K562 (cell line): ENCODE results near the gene NEDD4L. TPM values are rescaled to one million over a fixed set of nuclear protein-coding genes. Genes with fewer than 3 reads are reported as not detected.

Source experiments
- ATAC-seq: fragments of 200-7000 bp; cut with Tn5 transposase; 3 replicates; pipeline ENCODE4 v1.9.1; 2020; ENCODE audit warnings: moderate library complexity
- BruUV-seq: library from RNA; stranded (reverse); fragments of 400-500 nt; replicated peaks from 2 replicates; lab custom pipeline; 2021; lab: Mats Ljungman, UMichigan
- CTCF ChIA-PET: fragments of 300-600 bp; formaldehyde crosslinking; extraction: SDS; loops from one replicate; lab custom pipeline; 2021; ENCODE audit warnings: low intra/inter-chr PET ratio; lab: Yijun Ruan, JAX
- POLR2A ChIA-PET: fragments of 300-600, 350-650 bp; sonication (Branson Sonifier 250); formaldehyde crosslinking; extraction: SDS; loops from one replicate; lab custom pipeline; 2021; ENCODE audit warnings: antibody characterized with exemption, inconsistent platforms; lab: Yijun Ruan, JAX
- DNase-seq, 4 experiments: peaks; one replicate each; pipeline versions ENCODE4 v3.0.0 to v3.0.0-alpha.2; 2011 to 2018; ENCODE audit warnings: low spot score in 3 of 4, mixed read lengths in 3 of 4; ENCODE audit errors: extremely low read depth in 1 of 4
- FAIRE-seq: peaks from 2 replicates; lab custom pipeline; 2011; peaks lifted over from hg19 to GRCh38; lab: Jason Lieb, UNC
- H2AFZ ChIP-seq: 2 replicates; pipeline ENCODE4 v1.6.0; 2011; ENCODE audit warnings: low read depth, low read length, control low read depth, inconsistent platforms
- H3K27ac ChIP-seq: fragments of 200-600 bp; 3 replicates; pipeline ENCODE4 v1.8.0; 2011; ENCODE audit warnings: low read depth, mild to moderate bottlenecking, control low read depth, inconsistent platforms, low read length, moderate library complexity, mixed read lengths; ENCODE audit errors: extremely low read depth
- H3K27me3 ChIP-seq, 2 experiments: fragments of 300-600 bp in 1 of 2; 2 replicates in 1 of 2; 3 replicates in 1 of 2; pipeline versions ENCODE4 v1.6.0 to v1.8.0; 2011; ENCODE audit warnings: inconsistent platforms in 2 of 2, low read length in 2 of 2, mild to moderate bottlenecking in 1 of 2, mixed read lengths in 1 of 2, moderate library complexity in 1 of 2; ENCODE audit not compliant: control insufficient read depth in 2 of 2, insufficient read depth in 2 of 2
- H3K36me3 ChIP-seq: fragments of 300-600 bp; 3 replicates; pipeline ENCODE4 v1.8.0; 2011; ENCODE audit warnings: mild to moderate bottlenecking, low read length, inconsistent platforms; ENCODE audit not compliant: control insufficient read depth, insufficient read depth
- H3K4me1 ChIP-seq, 2 experiments: fragments of 200-600 bp in 1 of 2; replicated peaks in 1 of 2; 2 replicates in 1 of 2; 3 replicates in 1 of 2; pipeline versions ENCODE4 v1.5.1 to v1.8.0; 2011; ENCODE audit warnings: inconsistent platforms in 2 of 2, low read length in 2 of 2, mild to moderate bottlenecking in 1 of 2, mixed read lengths in 1 of 2, moderate library complexity in 1 of 2; ENCODE audit not compliant: control insufficient read depth in 2 of 2, insufficient read depth in 2 of 2
- H3K4me2 ChIP-seq: 2 replicates; pipeline ENCODE4 v1.6.1; 2011; ENCODE audit warnings: low read length, control low read depth, inconsistent platforms, mixed read lengths; ENCODE audit not compliant: insufficient read depth
- H3K4me3 ChIP-seq: fragments of 200-600 bp; sonication (generic), shearing (Covaris generic); 2 replicates; pipeline ENCODE4 v1.5.1; 2016; ENCODE audit warnings: control low read depth, inconsistent platforms
- H3K79me2 ChIP-seq: fragments of 200-600 bp; 3 replicates; pipeline ENCODE4 v1.8.0; 2011; ENCODE audit warnings: low read length, inconsistent platforms; ENCODE audit not compliant: control insufficient read depth, insufficient read depth
- H3K9ac ChIP-seq, 2 experiments: 2 replicates each; pipeline versions ENCODE4 v1.6.0 to v1.6.1; 2011; ENCODE audit warnings: low read depth in 2 of 2, low read length in 2 of 2, control low read depth in 1 of 2, inconsistent platforms in 1 of 2, mild to moderate bottlenecking in 1 of 2, mixed read lengths in 1 of 2; ENCODE audit not compliant: insufficient read depth in 1 of 2
- H3K9me1 ChIP-seq: one replicate; pipeline ENCODE4 v1.6.0; 2011; ENCODE audit warnings: inconsistent platforms, mild to moderate bottlenecking, low read length, moderate library complexity; ENCODE audit not compliant: control insufficient read depth, insufficient read depth
- H3K9me3 ChIP-seq: replicated peaks from 2 replicates; pipeline ENCODE4 v1.5.1; 2011; ENCODE audit warnings: low read depth, low read length, inconsistent platforms; ENCODE audit not compliant: control insufficient read depth, insufficient read depth
- H4K20me1 ChIP-seq: replicated peaks from 2 replicates; pipeline ENCODE4 v1.6.1; 2011; ENCODE audit warnings: low read length, inconsistent platforms, mixed read lengths; ENCODE audit not compliant: control insufficient read depth, insufficient read depth
- CREB3 ChIP-seq: fragments of 450-650 bp; conservative IDR thresholded peaks from 2 replicates; pipeline ENCODE4 v1.6.1; 2016; ENCODE audit warnings: missing genetic modification characterization, low read depth, mild to moderate bottlenecking, missing compliant biosample characterization, moderate library complexity
- FOSL1 ChIP-seq: fragments of 200-800 bp; sonication (Bioruptor generic); conservative IDR thresholded peaks from 2 replicates; pipeline ENCODE4 v1.6.1; 2016; ENCODE audit warnings: missing genetic modification characterization, missing compliant biosample characterization
- HINFP ChIP-seq: fragments of 450-650 bp; conservative IDR thresholded peaks from 2 replicates; pipeline ENCODE4 v1.6.1; 2016; ENCODE audit warnings: missing genetic modification characterization, low read depth, mild to moderate bottlenecking, control low read depth, missing compliant biosample characterization
- SMARCA5 ChIP-seq: fragments of 450-650 bp; IDR thresholded peaks from 2 replicates; pipeline ENCODE4 v1.6.1; 2016
- ZBTB34 ChIP-seq: fragments of 250-450 bp; sonication (Bioruptor Pico); IDR thresholded peaks from 2 replicates; pipeline ENCODE4 v1.8.0; 2021; ENCODE audit warnings: mild to moderate bottlenecking, moderate library complexity
- ZFP91 ChIP-seq: sonication (generic); formaldehyde crosslinking; IDR thresholded peaks from 2 replicates; pipeline ENCODE4 v1.8.0; 2022; ENCODE audit warnings: mild to moderate bottlenecking, missing genetic modification reagents
- ZKSCAN3 ChIP-seq: fragments of 250-450 bp; sonication (Bioruptor Pico); IDR thresholded peaks from 2 replicates; pipeline ENCODE4 v1.4.0; 2020
- ZNF134 ChIP-seq: fragments of 250-450 bp; sonication (Bioruptor Pico); conservative IDR thresholded peaks from 2 replicates; pipeline ENCODE4 v1.4.0; 2020
- WGBS: fragments of 100-300 bp; shearing (Covaris generic); methylation state at CpG from one replicate; pipeline ENCODE4 v1.1.6; 2016; ENCODE audit warnings: low coverage, mixed read lengths; ENCODE audit not compliant: insufficient coverage; ENCODE audit errors: missing lambda C conversion rate; 5-methylcytosine and 5-hydroxymethylcytosine counted together
- in situ Hi-C: fragments of 300-500 bp; cut with MboI; formaldehyde crosslinking; loops from 4 replicates; pipeline ENCODE4 v1.15.0; 2018; ENCODE audit warnings: inconsistent platforms, mixed read lengths
- intact Hi-C: fragments of 100-400 bp; cut with micrococcal nuclease; formaldehyde crosslinking; loops from 2 replicates; pipeline ENCODE4 v1.14.2; 2022
- polyA plus RNA-seq, 8 experiments: library from polyadenylated mRNA; depleted of rRNA in 4 of 8; stranded (reverse) in 5 of 8; unstranded in 3 of 8; fragments of >200 nt; fragmentation: Nextera tagmentation in 2 of 8; fragmentation: Illumina TruSeq in 1 of 8; extraction: Ambion mirVana in 2 of 8; extraction: Trizol in 1 of 8; gene quantifications; 2 replicates each; pipeline versions ENCODE4 v1.2.1 to v1.2.3, GENCODE V29; 2011 to 2014; ENCODE audit warnings: inconsistent platforms in 1 of 8, missing spikeins in 1 of 8
- total RNA-seq, 7 experiments: library from RNA; depleted of rRNA in 6 of 7; stranded (reverse); fragments of >200 nt in 6 of 7; fragmentation: Illumina TruSeq in 2 of 7; extraction: Trizol in 2 of 7; gene quantifications; 2 replicates each; pipeline versions ENCODE4 v1.2.1 to v1.2.3, GENCODE V29; 2011 to 2021; ENCODE audit warnings: low replicate concordance in 1 of 7

The NEDD4L gene
- total and polyA plus RNA-seq, 9 of the 15 experiments (the other 6 are each of a cell fraction or from before 2014, with no cell fraction given): 8.1 to 33.4 (median 19.9) TPM

GRCh38 chr18:58190842-58191530 is 147.0 kb downstream of the NEDD4L start:
- in situ Hi-C loops (loop anchor here (10.0 to 25.0 kb wide), 2 partner anchors 134 to 296 kb away; no protein-coding TSS in a partner anchor), intact Hi-C loops (no loop called here)
- TF ChIP-seq FOSL1 (tag) (0 out of 2 replicates have a peak, but pooled peaks have one; percentile 24), SMARCA5 (no peak)
- Histone ChIP-seq H3K9me1 (no peaks in the 10 kb centered on the region), H3K4me3 (no peak overlapping the region), H3K4me2 (no peak overlapping the region), H3K79me2 (no peaks in the 10 kb centered on the region; the same call in 2 of the 3 replicates), H3K27me3 (no peaks in the 10 kb centered on the region), H3K9ac (no peak overlapping the region), H3K9me3 (no peaks in the 10 kb centered on the region; the same call in 1 of the 2 replicates), H4K20me1 (peaks cover 4% of the 10 kb centered on the region; the same call in 1 of the 2 replicates), H3K27ac (no peak overlapping the region), H2AFZ (no peak overlapping the region), H3K36me3 (no peaks in the 10 kb centered on the region), H3K4me1 (peaks cover 5% of the 10 kb centered on the region in 2 experiments; a peak in 4 of 5 replicates)
- POLR2A ChIA-PET: no interaction called here
- CTCF ChIA-PET: no interaction called here
- DNase-seq: no peak
- 51% methylated on average over 4 of the region's 5 CpGs for WGBS
- BruUV-seq: no TSS peak
- ATAC-seq: no peak
- FAIRE-seq: no peak

- Histone ChIP-seq H2AFZ (no peak overlapping the region), H3K27me3 (no peaks in the 10 kb centered on the region), H3K4me1 (peaks cover 5% of the 10 kb centered on the region in 2 experiments; a peak in 4 of 5 replicates), H3K79me2 (no peaks in the 10 kb centered on the region), H3K36me3 (no peaks in the 10 kb centered on the region), H3K4me2 (no peak overlapping the region), H3K4me3 (no peak overlapping the region), H3K9ac (no peak overlapping the region), H3K9me3 (no peaks in the 10 kb centered on the region; the same call in 1 of the 2 replicates), H3K27ac (no peak overlapping the region), H3K9me1 (no peaks in the 10 kb centered on the region), H4K20me1 (peaks cover 4% of the 10 kb centered on the region; the same call in 1 of the 2 replicates)
- in situ Hi-C loops (loop anchor here (10.0 to 25.0 kb wide), 2 partner anchors 133 to 296 kb away; no protein-coding TSS in a partner anchor), intact Hi-C loops (no loop called here)
- ChIA-PET POLR2A (no interaction called here), CTCF (no interaction called here)
- WGBS: 55% methylated on average over 2 of the region's 2 CpGs
- ATAC-seq: no peak
- no peak for DNase-seq
- FAIRE-seq: no peak
- BruUV-seq: no TSS peak
- TF ChIP-seq ZBTB34 (CRISPR knock-in tag): no peak
- no peak for TF ChIP-seq HINFP (tag)
- no peak for TF ChIP-seq CREB3
- no peak for TF ChIP-seq ZKSCAN3 (CRISPR knock-in tag)
- no peak for TF ChIP-seq ZFP91
- TF ChIP-seq ZNF134 (CRISPR knock-in tag): no peak
Observed at GRCh38 chr18:58191626-58192025, 147.6 kb downstream of the NEDD4L start.
